Measurements from ENCODE around the gene GET4.
"Not testable (repeated sequence)": the region's sequence is repeated elsewhere in the genome, so short reads cannot be mapped to it uniquely, and the experiment has no call there.

GET4 gene

GRCh38 chr7:931871-932650 is 55.7 kb downstream of the GET4 start:
- no peak for DNase-seq

- no peak for DNase-seq
Observed at GRCh38 chr7:932651-932975, 56.3 kb downstream of the GET4 start.

GRCh38 chr7:934469-935163 is 58.3 kb downstream of the GET4 start:
- DNase-seq = no peak

GRCh38 chr7:935164-935873 is 59.0 kb downstream of the GET4 start:
- DNase-seq = no peak

- no peak for DNase-seq
Observed at GRCh38 chr7:935874-936385, 59.6 kb downstream of the GET4 start.

- no peak for DNase-seq
Observed at GRCh38 chr7:936386-937054, 60.2 kb downstream of the GET4 start.

GRCh38 chr7:937856-938484 is 61.6 kb downstream of the GET4 start:
- DNase-seq = no peak

GRCh38 chr7:938546-939185 is 62.3 kb downstream of the GET4 start:
- DNase-seq = no peak

- no peak for DNase-seq
Observed at GRCh38 chr7:939843-940242, 63.5 kb downstream of the GET4 start.

- no peak for DNase-seq
Observed at GRCh38 chr7:940599-941408, 64.5 kb downstream of the GET4 start.

- DNase-seq = not testable (repeated sequence)
Observed at GRCh38 chr7:943793-944192, 67.4 kb downstream of the GET4 start.

GRCh38 chr7:944744-945143 is 68.4 kb downstream of the GET4 start:
- no peak for DNase-seq

- no peak for DNase-seq
Observed at GRCh38 chr7:945147-945555, 68.8 kb downstream of the GET4 start.

- no peak for DNase-seq
Observed at GRCh38 chr7:945556-946255, 69.4 kb downstream of the GET4 start.
